Lung (tissue), 12 donors: ENCODE results near the gene EPAS1. TPM values are rescaled to one million over a fixed set of nuclear protein-coding genes. Genes with fewer than 3 reads are reported as not detected.

Experiments used
- ATAC-seq: fragments of 200-7000 bp; cut with Tn5 transposase; one replicate; pipeline ENCODE4 v1.9.1; 2020; ENCODE audit warnings: moderate number of reproducible peaks; ENCODE audit not compliant: insufficient read depth, low FRiP score
- DNase-seq, 3 donors: peaks; one replicate each; pipeline ENCODE4 v3.0.0-alpha.2; 2013 to 2017
- H3K27ac ChIP-seq, 2 donors: one replicate each; pipeline ENCODE4 v1.5.1; 2013; ENCODE audit warnings: mild to moderate bottlenecking in 2 of 2, moderate library complexity in 2 of 2, control low read depth in 1 of 2, inconsistent platforms in 1 of 2, low read depth in 1 of 2, low read length in 1 of 2
- H3K27me3 ChIP-seq, 3 donors: one replicate each; pipeline ENCODE4 v1.5.1; 2013; ENCODE audit warnings: low read length in 2 of 3; ENCODE audit not compliant: control insufficient read depth in 3 of 3, insufficient read depth in 3 of 3
- H3K36me3 ChIP-seq, 4 donors: one replicate each; pipeline ENCODE4 v1.5.1; 2013; ENCODE audit warnings: low read length in 4 of 4, mild to moderate bottlenecking in 1 of 4, moderate library complexity in 1 of 4; ENCODE audit not compliant: control insufficient read depth in 4 of 4, insufficient read depth in 4 of 4
- H3K4me1 ChIP-seq, 5 donors: one replicate each; pipeline ENCODE4 v1.5.1; 2013; ENCODE audit warnings: low read length in 5 of 5, mild to moderate bottlenecking in 2 of 5, moderate library complexity in 1 of 5; ENCODE audit not compliant: control insufficient read depth in 5 of 5, insufficient read depth in 5 of 5
- H3K4me3 ChIP-seq: one replicate; pipeline ENCODE4 v1.5.1; 2013; ENCODE audit warnings: mild to moderate bottlenecking, control low read depth, moderate library complexity
- H3K9ac ChIP-seq, 2 donors: one replicate each; pipeline ENCODE4 v1.5.1; 2013; ENCODE audit warnings: low read length in 2 of 2, control low read depth in 1 of 2; ENCODE audit not compliant: insufficient read depth in 1 of 2
- H3K9me3 ChIP-seq, 4 donors: one replicate each; pipeline ENCODE4 v1.5.1; 2013; ENCODE audit warnings: low read length in 3 of 4, mild to moderate bottlenecking in 1 of 4, moderate library complexity in 1 of 4; ENCODE audit not compliant: control insufficient read depth in 4 of 4, insufficient read depth in 3 of 4
- CTCF ChIP-seq: IDR thresholded peaks from 2 replicates; pipeline ENCODE4 v1.5.1; 2012; ENCODE audit warnings: mild to moderate bottlenecking; ENCODE audit errors: control extremely low read depth, extremely low read depth
- WGBS, 2 donors: extraction: QIAGEN DNeasy Blood & Tissue Kit; methylation state at CpG; one replicate each; pipeline ENCODE4 v1.1.7; 2013; 5-methylcytosine and 5-hydroxymethylcytosine counted together
- polyA plus RNA-seq, 2 donors: library from polyadenylated mRNA; stranded (reverse); fragments of 200-250 nt; gene quantifications; one replicate each; pipeline ENCODE4 v1.2.1, GENCODE V29; 2013
- total RNA-seq, 2 donors: library from RNA; depleted of rRNA in 1 of 2; stranded (reverse); fragments of >200 nt in 1 of 2; gene quantifications; one replicate each; pipeline ENCODE4 v1.2.1, GENCODE V29; 2014 to 2021
- donor health status: control.
- donor health status: control.
- donor health status: Bipolar disorder and iron deficiency.
- donor health status: healthy.
- donor health status: DM: yes; HTN: yes; CAD: no.

The EPAS1 gene
- total and polyA plus RNA-seq, 4 donors, result 233 to 1,051 (median 381) TPM

DNA sequence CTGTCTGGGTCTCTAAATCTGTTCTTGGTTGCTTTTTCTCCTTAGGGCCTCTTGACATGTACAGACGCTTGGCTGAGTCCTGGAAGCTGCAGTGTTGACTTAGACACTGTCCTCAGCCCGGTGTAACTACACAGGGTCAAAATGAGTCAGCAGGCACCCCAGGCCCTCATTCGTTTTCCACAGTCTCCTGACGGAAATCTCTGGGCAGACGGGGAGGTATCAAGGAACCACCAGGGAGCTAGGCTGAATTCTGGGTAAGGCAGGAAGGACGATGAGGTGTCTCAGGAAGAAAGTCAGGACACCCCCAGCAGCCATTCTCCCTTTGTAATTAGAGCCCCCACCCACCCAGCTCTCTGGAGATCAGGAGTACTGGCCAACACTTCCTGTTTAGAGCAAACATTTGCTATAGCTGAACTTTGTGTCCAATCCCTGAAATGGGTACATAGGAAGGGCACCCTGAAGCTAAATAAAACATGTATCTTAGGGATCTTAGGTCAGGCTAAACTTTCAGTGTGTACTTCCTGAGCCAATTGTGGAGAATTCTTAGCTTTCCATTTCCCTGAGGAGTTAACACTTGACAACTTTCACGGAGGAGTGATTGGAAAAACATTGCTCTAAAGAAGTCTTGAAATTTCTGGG, 23.9 kb upstream of the EPAS1 start:
- Histone ChIP-seq H3K4me1 (peaks cover 4 to 24% (median 16%) of the 10 kb centered on the region in 5 donors), H3K9me3 (no peaks in the 10 kb centered on the region), H3K27ac (peak overlapping the region; percentile 41 to 77), H3K36me3 (no peaks in the 10 kb centered on the region), H3K9ac (no peak overlapping the region), H3K4me3 (no peak overlapping the region), H3K27me3 (no peaks in the 10 kb centered on the region)
- DNase-seq (no peak), ATAC-seq (no peak)
- WGBS, 2 donors, result 59 to 85% methylated on average over 7 of the region's 7 CpGs
- no peak for TF ChIP-seq CTCF

- Histone ChIP-seq H3K9ac (no peak overlapping the region), H3K36me3 (no peaks in the 10 kb centered on the region), H3K27ac (peak overlapping the region; percentile 41 to 71), H3K9me3 (no peaks in the 10 kb centered on the region), H3K4me1 (peaks cover 4 to 24% (median 11%) of the 10 kb centered on the region in 5 donors), H3K27me3 (no peaks in the 10 kb centered on the region), H3K4me3 (no peak overlapping the region)
- no peak for ATAC-seq
- WGBS, 2 donors, result 67 to 82% methylated on average over 5 of the region's 5 CpGs
- DNase-seq, result no peak
- TF ChIP-seq CTCF, result no peak
Measured at GRCh38 chr2:46273919-46274318, 23.3 kb upstream of the EPAS1 start.

- peak overlapping the region in 1 of 2 donors; percentile 41 for H3K27ac ChIP-seq
- WGBS, 2 donors, result 91 to 92% methylated on average over 4 of the region's 4 CpGs
Measured at GRCh38 chr2:46274586-46274985, 22.6 kb upstream of the EPAS1 start.

More at GRCh38 chr2:46274586-46274985, 22.6 kb upstream of the EPAS1 start:
- ATAC-seq, result no peak
- DNase-seq, result no peak
- Histone ChIP-seq H3K36me3 (no peaks in the 10 kb centered on the region), H3K4me3 (no peak overlapping the region), H3K27me3 (no peaks in the 10 kb centered on the region), H3K9ac (no peak overlapping the region), H3K4me1 (peaks cover 4 to 22% (median 11%) of the 10 kb centered on the region in 5 donors), H3K9me3 (no peaks in the 10 kb centered on the region)
- TF ChIP-seq CTCF, result no peak
